GM23248 (cell line): ENCODE measurements around the gene MYNN.

Experiments used
- EZH2 ChIP-seq: fragments of 200-600 bp; sonication (generic); IDR thresholded peaks from 2 replicates; pipeline ENCODE4 v1.6.1; 2018; ENCODE audit warnings: antibody characterized with exemption, mild to moderate bottlenecking; ENCODE audit not compliant: insufficient read depth, poor library complexity, severe bottlenecking
- EZH2phosphoT487 ChIP-seq: fragments of 200-600 bp; sonication (generic); IDR thresholded peaks from 2 replicates; pipeline ENCODE4 v1.6.1; 2018; ENCODE audit warnings: antibody characterized with exemption, moderate library complexity, mild to moderate bottlenecking, low read depth; ENCODE audit not compliant: insufficient read depth

- TF ChIP-seq EZH2 (no peak), EZH2phosphoT487 (no peak)
These were observed 4.6 kb downstream of the MYNN start for GRCh38 chr3:169777822-169778221.
